Ovary (tissue), 9 donors: Measurements from ENCODE around the gene ACR. TPM values are rescaled to one million over a fixed set of nuclear protein-coding genes. Genes with fewer than 3 reads are reported as not detected.

Source experiments
- DNase-seq, 5 donors: peaks; one replicate each; pipeline ENCODE4 v3.0.0-alpha.2; 2019 to 2020
- H3K27ac ChIP-seq, 2 donors: fragments of 200-600 bp; one replicate each; pipeline versions ENCODE4 v1.5.1 to v1.8.0; 2019 to 2022
- H3K27me3 ChIP-seq: fragments of 200-600 bp; one replicate; pipeline ENCODE4 v1.8.0; 2022
- H3K36me3 ChIP-seq: fragments of 200-600 bp; sonication (generic); one replicate; pipeline ENCODE4 v1.5.1; 2019
- H3K4me1 ChIP-seq: one replicate; pipeline ENCODE4 v1.8.1; 2013; ENCODE audit warnings: mild to moderate bottlenecking, moderate library complexity; ENCODE audit not compliant: insufficient read depth
- H3K4me3 ChIP-seq: fragments of 200-600 bp; sonication (generic); one replicate; pipeline ENCODE4 v1.5.1; 2017
- H3K9me3 ChIP-seq, 2 donors: fragments of 200-600 bp in 1 of 2; sonication (generic) in 1 of 2; one replicate each; pipeline versions ENCODE4 v1.5.1 to v1.8.1; 2013 to 2019; ENCODE audit warnings: mild to moderate bottlenecking in 1 of 2, moderate library complexity in 1 of 2
- EP300 ChIP-seq: sonication (generic); formaldehyde crosslinking; IDR thresholded peaks from one replicate; pipeline ENCODE4 v1.6.1; 2017; ENCODE audit warnings: antibody characterized with exemption
- POLR2A ChIP-seq: fragments of 450-650 bp; IDR thresholded peaks from one replicate; pipeline ENCODE4 v1.6.1; 2017; ENCODE audit warnings: antibody characterized with exemption, mild to moderate bottlenecking, moderate library complexity
- WGBS, 3 donors: extraction: QIAGEN DNeasy Blood & Tissue Kit in 1 of 3; methylation state at CpG; one replicate each; pipeline versions ENCODE4 v1.1.5 to v1.1.7; 2013 to 2017; 5-methylcytosine and 5-hydroxymethylcytosine counted together
- intact Hi-C, 4 donors: fragments of 100-400 bp; cut with DNase I; formaldehyde crosslinking; loops; one replicate each; pipeline versions ENCODE4 v1.11.0 to v1.15.1; 2022 to 2023
- polyA plus RNA-seq, 2 donors: library from polyadenylated mRNA; stranded (reverse); fragments of 200-250 nt in 1 of 2; fragments of 350-450 nt in 1 of 2; fragmentation: Illumina TruSeq in 1 of 2; extraction: RNeasy Lipid Tissue Mini Kit (QIAGEN cat#74804) in 1 of 2; gene quantifications; one replicate each; pipeline ENCODE4 v1.2.3, GENCODE V29; 2013 to 2014
- total RNA-seq, 7 donors: library from RNA; depleted of rRNA in 2 of 7; stranded (reverse); fragments of >200 nt in 2 of 7; fragmentation: NEBNext Ultra II Directional in 3 of 7; extraction: Animal tissue kit (Norgen Biotek cat#: 25700) in 3 of 7; gene quantifications; one replicate each; pipeline versions ENCODE4 v1.1.0 to v1.2.4, GENCODE V29; 2016 to 2023
- TF ChIP-seq, protein P1 (sequence below), 3 donors: fragments of 450-650 bp in 2 of 3; fragments of 200-600 bp in 1 of 3; IDR thresholded peaks; one replicate each; pipeline versions ENCODE4 v1.5.1 to v1.8.0; 2016 to 2022; ENCODE audit warnings: antibody characterized with exemption in 3 of 3, mild to moderate bottlenecking in 1 of 3
- donor health status: DM: no; HTN: no; CAD: no; lungs with moderate emphysema.
- donor health status: DM: no; HTN: no; CAD: no.
- donor health status: Bipolar disorder and iron deficiency.
- donor health status: DM: yes; HTN: yes; CAD: no.
- donor health status: DM: no; HTN: no; CAD: no.
- donor health status: DM: yes; HTN: yes; CAD: no.

The ACR gene
- total and polyA plus RNA-seq, 9 donors = 0.25 to 1.3 (median 0.33) TPM; not detected in 4

- no peak for DNase-seq
- H3K9me3 ChIP-seq = no peaks in the 10 kb centered on the region
- no peak overlapping the region for H3K4me3 ChIP-seq
- no peaks in the 10 kb centered on the region for H3K27me3 ChIP-seq
- intact Hi-C loops = no loop called here
- H3K4me1 ChIP-seq = no peaks in the 10 kb centered on the region
- no peaks in the 10 kb centered on the region for H3K36me3 ChIP-seq
- 75 to 84% (median 79%) methylated on average over 7 of the region's 7 CpGs for WGBS, 3 donors
- no peak overlapping the region for H3K27ac ChIP-seq
- TF ChIP-seq, protein P1, sequence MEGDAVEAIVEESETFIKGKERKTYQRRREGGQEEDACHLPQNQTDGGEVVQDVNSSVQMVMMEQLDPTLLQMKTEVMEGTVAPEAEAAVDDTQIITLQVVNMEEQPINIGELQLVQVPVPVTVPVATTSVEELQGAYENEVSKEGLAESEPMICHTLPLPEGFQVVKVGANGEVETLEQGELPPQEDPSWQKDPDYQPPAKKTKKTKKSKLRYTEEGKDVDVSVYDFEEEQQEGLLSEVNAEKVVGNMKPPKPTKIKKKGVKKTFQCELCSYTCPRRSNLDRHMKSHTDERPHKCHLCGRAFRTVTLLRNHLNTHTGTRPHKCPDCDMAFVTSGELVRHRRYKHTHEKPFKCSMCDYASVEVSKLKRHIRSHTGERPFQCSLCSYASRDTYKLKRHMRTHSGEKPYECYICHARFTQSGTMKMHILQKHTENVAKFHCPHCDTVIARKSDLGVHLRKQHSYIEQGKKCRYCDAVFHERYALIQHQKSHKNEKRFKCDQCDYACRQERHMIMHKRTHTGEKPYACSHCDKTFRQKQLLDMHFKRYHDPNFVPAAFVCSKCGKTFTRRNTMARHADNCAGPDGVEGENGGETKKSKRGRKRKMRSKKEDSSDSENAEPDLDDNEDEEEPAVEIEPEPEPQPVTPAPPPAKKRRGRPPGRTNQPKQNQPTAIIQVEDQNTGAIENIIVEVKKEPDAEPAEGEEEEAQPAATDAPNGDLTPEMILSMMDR (IDR thresholded peaks at IDR 0.05) = no peak
- no peak for TF ChIP-seq EP300
- no peak for TF ChIP-seq POLR2A
Observed at GRCh38 chr22:50723991-50724390, 14.0 kb upstream of the ACR start.

- WGBS, 3 donors = 77 to 92% (median 81%) methylated on average over 7 to 8 of the region's 8 CpGs
- Histone ChIP-seq H3K27me3 (no peaks in the 10 kb centered on the region), H3K36me3 (no peaks in the 10 kb centered on the region), H3K4me3 (no peak overlapping the region), H3K9me3 (no peaks in the 10 kb centered on the region), H3K4me1 (no peaks in the 10 kb centered on the region), H3K27ac (no peak overlapping the region)
- TF ChIP-seq, protein P1 (IDR thresholded peaks at IDR 0.05) = no peak
- no peak for DNase-seq
- intact Hi-C loops = no loop called here
Observed at GRCh38 chr22:50724616-50725015, 13.4 kb upstream of the ACR start.

GRCh38 chr22:50725597-50725996 lies 12.4 kb upstream of the ACR start:
- Histone ChIP-seq H3K9me3 (no peaks in the 10 kb centered on the region), H3K36me3 (no peaks in the 10 kb centered on the region), H3K4me1 (no peaks in the 10 kb centered on the region), H3K4me3 (no peak overlapping the region), H3K27ac (no peak overlapping the region), H3K27me3 (no peaks in the 10 kb centered on the region)
- DNase-seq = no peak
- WGBS, 3 donors = 90 to 95% (median 91%) methylated on average over 7 of the region's 7 CpGs
- intact Hi-C loops = no loop called here
- TF ChIP-seq EP300 (no peak), POLR2A (no peak)
- TF ChIP-seq, protein P1 (IDR thresholded peaks at IDR 0.05) = no peak

- Histone ChIP-seq H3K4me3 (no peak overlapping the region), H3K4me1 (no peaks in the 10 kb centered on the region), H3K27ac (no peak overlapping the region), H3K9me3 (no peaks in the 10 kb centered on the region), H3K27me3 (no peaks in the 10 kb centered on the region), H3K36me3 (no peaks in the 10 kb centered on the region)
- TF ChIP-seq, protein P1 (IDR thresholded peaks at IDR 0.05) = no peak
- TF ChIP-seq POLR2A (no peak), EP300 (no peak)
- 88 to 92% (median 88%) methylated on average over 14 of the region's 14 CpGs for WGBS, 3 donors
- DNase-seq = peak in 1 of 5 donors; percentile 12
- intact Hi-C loops = no loop called here
Observed at GRCh38 chr22:50726643-50727340, 11.2 kb upstream of the ACR start.
